ENCODE results near the gene C1orf232. TPM values are rescaled to one million over a fixed set of nuclear protein-coding genes. Genes with fewer than 3 reads are reported as not detected.

The C1orf232 gene
- total and polyA plus RNA-seq, 2 of the 13 experiments (the other 11 are each of a cell fraction or from before 2014, with no cell fraction given) = not detected

- in situ Hi-C loops (cut with HindIII; ENCODE audit: extremely low pct_ligation_motif_present, low pct_unique_long_range_greater_than_20kb) (no loop called here), intact Hi-C loops (cut with micrococcal nuclease; ENCODE audit: unreplicated experiment) (no loop called here)
- Histone ChIP-seq H3K9me3 (ENCODE audit: low read length) (no peaks in the 10 kb centered on the region), H3K4me1 (ENCODE audit: insufficient read depth, low read length) (no peaks in the 10 kb centered on the region), H2AFZ (ENCODE audit: low read length) (no peak overlapping the region), H3K4me2 (ENCODE audit: low read depth, low read length) (no peak overlapping the region), H3K36me3 (replicated peaks in 1 of 2; ENCODE audit: control insufficient read depth in 1 of 2, insufficient read depth in 2 of 2, low read length in 2 of 2) (0 out of 5 replicates have a peak, but pooled peaks cover 0 to 2% of the 10 kb centered on the region in 2 experiments), H3K27me3 (ENCODE audit: control insufficient read depth in 1 of 2, insufficient read depth in 2 of 2, low read length in 2 of 2) (peaks cover 0 to 6% of the 10 kb centered on the region in 2 experiments; a peak in 2 of 5 replicates), H3K9ac (ENCODE audit: insufficient read depth, low read depth, low read length) (no peak overlapping the region), H4K20me1 (ENCODE audit: insufficient read depth, low read length) (no peaks in the 10 kb centered on the region), H3K4me3 (replicated peaks in 1 of 3; ENCODE audit: insufficient read depth in 1 of 3, low read depth in 2 of 3, low read length in 3 of 3) (no peak overlapping the region), H3K79me2 (ENCODE audit: insufficient read depth, low read length) (no peaks in the 10 kb centered on the region), H3K27ac (ENCODE audit: extremely low read length, insufficient read depth, low read length) (no peak overlapping the region)
- ChIA-PET CTCF (ENCODE audit: low intra/inter-chr PET ratio, low total read pairs) (no interaction called here), POLR2A (interaction anchor here (0.7 kb wide), 1 partner anchor 18 kb away, joined by 3 read pairs; no protein-coding TSS in a partner anchor)
- no TSS peak for BruUV-seq (replicated peaks)
- ATAC-seq (no peak; the same call in 2 of the 3 replicates), FAIRE-seq (no peak), DNase-seq (ENCODE audit: low spot score) (no peak)
- WGBS (ENCODE audit: low lambda C conversion rate) = 90% methylated on average over 2 of the region's 8 CpGs
- TF ChIP-seq RFXAP (CRISPR knock-in tag; IDR thresholded peaks at IDR 0.05; ENCODE audit: borderline replicate concordance) (no peak), ZNF264 (CRISPR knock-in tag; IDR thresholded peaks at IDR 0.05) (no peak), HNRNPLL (IDR thresholded peaks at IDR 0.05; ENCODE audit: low read depth, low read length, poor library complexity, severe bottlenecking) (no peak), SMC3 (IDR thresholded peaks at IDR 0.05; ENCODE audit: low read length) (no peak), SOX13 (IDR thresholded peaks at IDR 0.05) (no peak), SOX13 (CRISPR knock-in tag; conservative IDR thresholded peaks at IDR 0.05 in 1 of 2, IDR thresholded peaks at IDR 0.05 in 1 of 2) (no peak), ARID2 (CRISPR knock-in tag; IDR thresholded peaks at IDR 0.05; ENCODE audit: borderline replicate concordance) (no peak), MTA1 (CRISPR knock-in tag; IDR thresholded peaks at IDR 0.05; ENCODE audit: borderline replicate concordance) (no peak), CENPX (CRISPR knock-in tag; IDR thresholded peaks at IDR 0.05) (no peak), ZNF709 (CRISPR knock-in tag; IDR thresholded peaks at IDR 0.05) (no peak), XRCC5 (optimal IDR thresholded peaks at IDR 0.05; ENCODE audit: low read length) (no peak), CBX5 (CRISPR knock-in tag; IDR thresholded peaks at IDR 0.05; ENCODE audit: borderline replicate concordance) (no peak)
- TF ChIP-seq, protein P1, sequence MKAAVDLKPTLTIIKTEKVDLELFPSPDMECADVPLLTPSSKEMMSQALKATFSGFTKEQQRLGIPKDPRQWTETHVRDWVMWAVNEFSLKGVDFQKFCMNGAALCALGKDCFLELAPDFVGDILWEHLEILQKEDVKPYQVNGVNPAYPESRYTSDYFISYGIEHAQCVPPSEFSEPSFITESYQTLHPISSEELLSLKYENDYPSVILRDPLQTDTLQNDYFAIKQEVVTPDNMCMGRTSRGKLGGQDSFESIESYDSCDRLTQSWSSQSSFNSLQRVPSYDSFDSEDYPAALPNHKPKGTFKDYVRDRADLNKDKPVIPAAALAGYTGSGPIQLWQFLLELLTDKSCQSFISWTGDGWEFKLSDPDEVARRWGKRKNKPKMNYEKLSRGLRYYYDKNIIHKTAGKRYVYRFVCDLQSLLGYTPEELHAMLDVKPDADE (CRISPR knock-in tag; IDR thresholded peaks at IDR 0.05) = no peak
- TF ChIP-seq, protein P2, sequence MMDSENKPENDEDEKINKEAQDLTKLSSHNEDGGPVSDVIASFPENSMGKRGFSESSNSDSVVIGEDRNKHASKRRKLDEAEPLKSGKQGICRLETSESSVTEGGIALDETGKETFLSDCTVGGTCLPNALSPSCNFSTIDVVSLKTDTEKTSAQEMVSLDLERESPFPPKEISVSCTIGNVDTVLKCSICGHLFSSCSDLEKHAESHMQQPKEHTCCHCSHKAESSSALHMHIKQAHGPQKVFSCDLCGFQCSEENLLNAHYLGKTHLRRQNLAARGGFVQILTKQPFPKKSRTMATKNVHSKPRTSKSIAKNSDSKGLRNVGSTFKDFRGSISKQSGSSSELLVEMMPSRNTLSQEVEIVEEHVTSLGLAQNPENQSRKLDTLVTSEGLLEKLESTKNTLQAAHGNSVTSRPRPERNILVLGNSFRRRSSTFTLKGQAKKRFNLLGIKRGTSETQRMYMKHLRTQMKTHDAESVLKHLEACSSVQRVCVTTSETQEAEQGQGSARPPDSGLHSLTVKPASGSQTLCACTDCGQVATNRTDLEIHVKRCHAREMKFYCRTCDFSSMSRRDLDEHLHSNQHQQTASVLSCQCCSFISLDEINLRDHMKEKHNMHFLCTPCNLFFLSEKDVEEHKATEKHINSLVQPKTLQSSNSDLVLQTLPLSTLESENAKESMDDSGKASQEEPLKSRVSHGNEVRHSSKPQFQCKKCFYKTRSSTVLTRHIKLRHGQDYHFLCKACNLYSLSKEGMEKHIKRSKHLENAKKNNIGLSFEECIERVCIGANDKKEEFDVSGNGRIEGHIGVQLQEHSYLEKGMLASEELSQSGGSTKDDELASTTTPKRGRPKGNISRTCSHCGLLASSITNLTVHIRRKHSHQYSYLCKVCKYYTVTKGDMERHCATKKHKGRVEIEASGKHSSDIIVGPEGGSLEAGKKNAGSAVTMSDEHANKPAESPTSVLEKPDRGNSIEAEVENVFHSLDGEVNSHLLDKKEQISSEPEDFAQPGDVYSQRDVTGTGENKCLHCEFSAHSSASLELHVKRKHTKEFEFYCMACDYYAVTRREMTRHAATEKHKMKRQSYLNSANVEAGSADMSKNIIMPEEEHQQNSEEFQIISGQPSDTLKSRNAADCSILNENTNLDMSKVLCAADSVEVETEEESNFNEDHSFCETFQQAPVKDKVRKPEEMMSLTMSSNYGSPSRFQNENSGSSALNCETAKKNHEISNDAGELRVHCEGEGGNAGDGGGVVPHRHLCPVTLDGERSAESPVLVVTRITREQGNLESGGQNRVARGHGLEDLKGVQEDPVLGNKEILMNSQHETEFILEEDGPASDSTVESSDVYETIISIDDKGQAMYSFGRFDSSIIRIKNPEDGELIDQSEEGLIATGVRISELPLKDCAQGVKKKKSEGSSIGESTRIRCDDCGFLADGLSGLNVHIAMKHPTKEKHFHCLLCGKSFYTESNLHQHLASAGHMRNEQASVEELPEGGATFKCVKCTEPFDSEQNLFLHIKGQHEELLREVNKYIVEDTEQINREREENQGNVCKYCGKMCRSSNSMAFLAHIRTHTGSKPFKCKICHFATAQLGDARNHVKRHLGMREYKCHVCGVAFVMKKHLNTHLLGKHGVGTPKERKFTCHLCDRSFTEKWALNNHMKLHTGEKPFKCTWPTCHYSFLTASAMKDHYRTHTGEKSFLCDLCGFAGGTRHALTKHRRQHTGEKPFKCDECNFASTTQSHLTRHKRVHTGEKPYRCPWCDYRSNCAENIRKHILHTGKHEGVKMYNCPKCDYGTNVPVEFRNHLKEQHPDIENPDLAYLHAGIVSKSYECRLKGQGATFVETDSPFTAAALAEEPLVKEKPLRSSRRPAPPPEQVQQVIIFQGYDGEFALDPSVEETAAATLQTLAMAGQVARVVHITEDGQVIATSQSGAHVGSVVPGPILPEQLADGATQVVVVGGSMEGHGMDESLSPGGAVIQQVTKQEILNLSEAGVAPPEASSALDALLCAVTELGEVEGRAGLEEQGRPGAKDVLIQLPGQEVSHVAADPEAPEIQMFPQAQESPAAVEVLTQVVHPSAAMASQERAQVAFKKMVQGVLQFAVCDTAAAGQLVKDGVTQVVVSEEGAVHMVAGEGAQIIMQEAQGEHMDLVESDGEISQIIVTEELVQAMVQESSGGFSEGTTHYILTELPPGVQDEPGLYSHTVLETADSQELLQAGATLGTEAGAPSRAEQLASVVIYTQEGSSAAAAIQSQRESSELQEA (CRISPR knock-in tag; IDR thresholded peaks at IDR 0.05; ENCODE audit: not compliant biosample characterization) = no peak
- TF ChIP-seq, protein P3, sequence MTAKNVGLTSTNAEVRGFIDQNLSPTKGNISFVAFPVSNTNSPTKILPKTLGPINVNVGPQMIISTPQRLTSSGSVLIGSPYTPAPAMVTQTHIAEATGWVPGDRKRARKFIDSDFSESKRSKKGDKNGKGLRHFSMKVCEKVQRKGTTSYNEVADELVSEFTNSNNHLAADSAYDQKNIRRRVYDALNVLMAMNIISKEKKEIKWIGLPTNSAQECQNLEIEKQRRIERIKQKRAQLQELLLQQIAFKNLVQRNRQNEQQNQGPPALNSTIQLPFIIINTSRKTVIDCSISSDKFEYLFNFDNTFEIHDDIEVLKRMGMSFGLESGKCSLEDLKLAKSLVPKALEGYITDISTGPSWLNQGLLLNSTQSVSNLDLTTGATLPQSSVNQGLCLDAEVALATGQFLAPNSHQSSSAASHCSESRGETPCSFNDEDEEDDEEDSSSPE (CRISPR knock-in tag; IDR thresholded peaks at IDR 0.05) = no peak
These were observed 19.7 kb upstream of the C1orf232 start for GRCh38 chr1:26188477-26188876.

Data from HepG2 (cell line).